GM12864 (cell line): ENCODE data around the gene ZNF280D.

ENCODE experiments used
- DNase-seq: peaks from one replicate; pipeline ENCODE4 v3.0.0-alpha.2; 2011; ENCODE audit warnings: low read depth
- H3K4me3 ChIP-seq: 2 replicates; pipeline ENCODE4 v1.5.1; 2011; ENCODE audit warnings: mild to moderate bottlenecking, low read depth, low read length, control low read depth
- TF ChIP-seq, protein P1 (sequence below): IDR thresholded peaks from 2 replicates; pipeline ENCODE4 v1.5.1; 2011; ENCODE audit warnings: low read depth, mild to moderate bottlenecking, moderate library complexity, low read length, control low read depth, inconsistent platforms; ENCODE audit errors: missing control alignments

ZNF280D gene

DNA sequence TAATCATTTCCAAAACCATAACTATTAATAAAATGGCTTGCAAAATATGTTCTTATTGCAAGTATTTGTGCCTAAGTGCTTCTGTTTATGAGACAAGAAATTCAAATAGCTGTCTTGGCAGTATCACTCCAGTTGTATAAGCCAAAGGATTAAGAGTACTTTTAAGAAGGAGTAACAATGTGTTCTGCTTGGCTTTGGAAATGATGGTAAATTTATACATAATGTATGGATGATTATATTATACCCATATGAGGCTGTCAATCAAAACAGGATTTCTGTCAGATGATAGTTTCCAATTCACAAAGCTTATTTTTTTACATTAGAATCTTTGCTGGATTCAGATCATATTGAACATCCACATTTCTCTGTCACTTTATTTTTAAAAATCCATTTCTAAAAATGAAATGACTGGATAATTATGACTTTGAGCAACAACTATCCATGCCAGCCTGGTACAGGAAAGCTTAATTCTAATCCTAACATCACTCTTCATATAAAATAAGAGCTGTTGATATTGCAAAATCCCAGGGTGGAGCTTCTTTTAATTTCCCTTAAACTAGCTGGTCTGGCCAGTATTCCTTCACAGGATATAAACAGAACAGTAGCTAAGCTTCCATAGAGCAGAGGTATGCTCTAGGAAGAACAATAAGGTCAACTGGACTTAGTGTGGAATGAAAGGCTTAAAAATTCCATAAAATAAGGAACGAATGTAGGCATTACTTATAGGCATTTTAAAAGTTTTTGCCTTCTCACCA lies 30.0 kb upstream of the ZNF280D start:
- H3K4me3 ChIP-seq: no peak overlapping the region
- TF ChIP-seq, protein P1, sequence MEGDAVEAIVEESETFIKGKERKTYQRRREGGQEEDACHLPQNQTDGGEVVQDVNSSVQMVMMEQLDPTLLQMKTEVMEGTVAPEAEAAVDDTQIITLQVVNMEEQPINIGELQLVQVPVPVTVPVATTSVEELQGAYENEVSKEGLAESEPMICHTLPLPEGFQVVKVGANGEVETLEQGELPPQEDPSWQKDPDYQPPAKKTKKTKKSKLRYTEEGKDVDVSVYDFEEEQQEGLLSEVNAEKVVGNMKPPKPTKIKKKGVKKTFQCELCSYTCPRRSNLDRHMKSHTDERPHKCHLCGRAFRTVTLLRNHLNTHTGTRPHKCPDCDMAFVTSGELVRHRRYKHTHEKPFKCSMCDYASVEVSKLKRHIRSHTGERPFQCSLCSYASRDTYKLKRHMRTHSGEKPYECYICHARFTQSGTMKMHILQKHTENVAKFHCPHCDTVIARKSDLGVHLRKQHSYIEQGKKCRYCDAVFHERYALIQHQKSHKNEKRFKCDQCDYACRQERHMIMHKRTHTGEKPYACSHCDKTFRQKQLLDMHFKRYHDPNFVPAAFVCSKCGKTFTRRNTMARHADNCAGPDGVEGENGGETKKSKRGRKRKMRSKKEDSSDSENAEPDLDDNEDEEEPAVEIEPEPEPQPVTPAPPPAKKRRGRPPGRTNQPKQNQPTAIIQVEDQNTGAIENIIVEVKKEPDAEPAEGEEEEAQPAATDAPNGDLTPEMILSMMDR: no peak
- no peak for DNase-seq

DNA sequence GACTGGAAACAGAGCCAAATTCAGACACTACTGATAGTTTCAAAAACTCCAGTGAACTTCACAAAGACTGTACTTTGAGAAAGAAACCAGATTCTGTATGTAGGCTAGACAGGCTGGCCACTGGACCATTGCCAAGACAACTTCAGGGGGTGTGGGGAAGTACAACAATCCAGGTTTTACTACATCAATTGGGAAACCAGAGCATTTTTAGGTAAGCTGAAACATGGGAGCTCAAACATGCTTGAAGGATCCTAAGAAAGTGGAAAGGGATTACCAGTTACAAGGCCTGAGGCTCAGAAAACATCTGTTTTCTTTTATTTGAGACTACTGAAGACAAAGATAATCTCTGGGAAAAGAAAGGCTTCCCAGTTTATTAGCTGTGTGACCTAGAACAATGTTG lies 26.9 kb upstream of the ZNF280D start:
- TF ChIP-seq, protein P1: no peak
- H3K4me3 ChIP-seq: no peak overlapping the region

DNA sequence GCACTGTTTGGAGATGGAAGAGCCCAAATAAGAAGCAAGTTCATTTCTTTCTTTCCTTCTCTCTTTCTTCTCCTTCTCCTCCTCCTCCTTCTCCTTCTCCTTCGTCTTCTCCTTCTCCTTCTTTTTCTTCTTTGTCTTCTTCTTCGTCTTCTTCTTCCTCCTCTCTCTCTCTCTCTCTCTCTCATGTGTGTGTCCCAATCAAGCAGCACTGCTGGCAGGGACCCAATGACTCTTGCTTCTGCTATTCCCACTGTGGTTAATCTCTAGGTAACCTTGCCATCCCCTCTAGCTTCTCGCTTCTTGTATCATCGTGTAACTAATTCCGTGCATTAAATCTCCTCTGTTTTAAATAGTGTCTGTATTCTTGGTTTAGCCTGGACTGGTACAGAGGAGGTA lies 26.1 kb upstream of the ZNF280D start:
- TF ChIP-seq, protein P1: no peak
- no peak overlapping the region for H3K4me3 ChIP-seq
- DNase-seq: no peak

More for the DNA sequence above, 26.9 kb upstream of the ZNF280D start:
- DNase-seq: no peak

DNA sequence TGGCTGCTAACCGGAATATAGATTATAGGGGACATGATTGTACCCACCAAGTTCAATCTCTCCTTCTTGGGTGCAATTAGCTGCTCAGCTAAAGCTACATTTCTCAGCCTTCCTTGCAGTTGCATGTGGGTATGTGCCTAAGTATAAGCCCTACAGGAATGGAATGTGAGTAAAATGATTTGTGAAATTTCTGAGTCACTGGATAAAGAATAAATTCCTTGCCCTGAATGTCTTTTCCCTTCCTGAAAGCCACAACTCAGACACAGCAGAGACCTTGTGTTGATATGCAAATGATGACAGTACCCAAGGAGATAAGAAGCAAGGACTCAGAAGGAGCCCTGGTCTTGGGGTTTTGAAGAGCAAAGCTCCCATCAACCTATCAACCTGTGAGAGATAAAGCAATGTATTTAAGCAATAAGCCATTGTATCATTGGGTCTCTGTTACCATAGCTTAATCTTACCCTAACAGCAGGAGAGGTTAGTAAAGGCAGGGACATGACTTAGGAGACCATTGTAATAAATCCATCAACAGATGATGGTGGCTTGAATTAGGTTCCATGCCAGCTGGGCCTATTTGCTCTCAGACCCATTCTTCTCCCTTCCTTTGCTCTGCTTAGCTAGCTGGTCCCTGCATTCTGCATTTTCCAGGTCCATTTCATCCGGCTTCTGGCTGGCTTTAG lies 25.6 kb upstream of the ZNF280D start:
- DNase-seq: no peak
- TF ChIP-seq, protein P1: no peak
- H3K4me3 ChIP-seq: no peak overlapping the region

GRCh38 chr15:56757875-56758274 lies 24.6 kb upstream of the ZNF280D start:
- no peak for DNase-seq
- H3K4me3 ChIP-seq: no peak overlapping the region
- TF ChIP-seq, protein P1: no peak

GRCh38 chr15:56754772-56755370 lies 21.6 kb upstream of the ZNF280D start:
- H3K4me3 ChIP-seq: no peak overlapping the region
- TF ChIP-seq, protein P1: no peak
- DNase-seq: no peak
